Astrocyte (in vitro differentiated cells and primary cell): Measurements from ENCODE around the gene SEC31A.

Source experiments
- EZH2 ChIP-seq: IDR thresholded peaks from 2 replicates; pipeline ENCODE4 v1.6.1; 2012; ENCODE audit warnings: mild to moderate bottlenecking, low read length, inconsistent platforms; ENCODE audit not compliant: insufficient read depth
- TF ChIP-seq, protein P1 (sequence below): IDR thresholded peaks from 2 replicates; pipeline ENCODE4 v1.5.1; 2011; ENCODE audit warnings: low read depth, mild to moderate bottlenecking, inconsistent platforms, low read length, moderate library complexity; ENCODE audit not compliant: insufficient read depth

DNA sequence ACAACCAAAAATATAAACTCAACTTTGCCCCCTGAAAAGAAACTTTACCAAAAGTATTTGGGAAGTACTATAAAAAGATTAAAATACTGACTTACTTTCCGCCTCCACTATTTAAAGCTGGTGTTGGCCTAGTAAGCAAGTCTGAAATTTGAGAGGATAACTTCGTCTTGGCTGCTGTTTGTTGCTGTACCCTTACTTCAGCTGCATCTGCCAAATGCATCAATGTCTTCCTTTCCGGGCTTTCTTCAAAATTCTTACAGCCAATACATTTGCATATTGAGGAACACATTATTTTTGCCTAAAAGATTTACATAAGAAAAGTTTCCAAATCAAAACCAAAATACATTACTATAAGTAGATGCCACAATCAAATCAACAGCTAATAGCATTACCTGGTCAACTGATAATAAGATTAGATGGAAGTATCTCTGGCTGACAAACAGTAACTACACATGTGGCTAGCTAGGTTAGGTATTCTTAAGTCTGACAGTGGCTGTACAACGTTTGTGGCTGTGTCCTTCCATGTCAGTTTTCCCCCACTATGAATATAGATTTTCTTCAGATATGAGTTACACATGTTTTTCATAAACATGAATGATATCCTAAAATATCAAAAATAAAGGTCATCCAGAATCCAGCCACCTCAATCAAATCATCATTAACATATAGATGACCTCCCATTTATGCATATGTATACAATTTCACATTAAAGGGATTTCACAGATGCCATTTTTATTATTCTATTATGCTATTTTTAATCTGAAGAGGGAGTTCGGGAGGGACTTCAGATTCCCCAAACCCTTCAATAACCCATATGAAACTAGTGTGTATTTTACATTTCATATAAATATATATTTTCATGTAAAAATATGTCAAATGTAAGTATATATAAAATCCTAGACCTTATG, 40.1 kb upstream of the SEC31A start:
- TF ChIP-seq, protein P1, sequence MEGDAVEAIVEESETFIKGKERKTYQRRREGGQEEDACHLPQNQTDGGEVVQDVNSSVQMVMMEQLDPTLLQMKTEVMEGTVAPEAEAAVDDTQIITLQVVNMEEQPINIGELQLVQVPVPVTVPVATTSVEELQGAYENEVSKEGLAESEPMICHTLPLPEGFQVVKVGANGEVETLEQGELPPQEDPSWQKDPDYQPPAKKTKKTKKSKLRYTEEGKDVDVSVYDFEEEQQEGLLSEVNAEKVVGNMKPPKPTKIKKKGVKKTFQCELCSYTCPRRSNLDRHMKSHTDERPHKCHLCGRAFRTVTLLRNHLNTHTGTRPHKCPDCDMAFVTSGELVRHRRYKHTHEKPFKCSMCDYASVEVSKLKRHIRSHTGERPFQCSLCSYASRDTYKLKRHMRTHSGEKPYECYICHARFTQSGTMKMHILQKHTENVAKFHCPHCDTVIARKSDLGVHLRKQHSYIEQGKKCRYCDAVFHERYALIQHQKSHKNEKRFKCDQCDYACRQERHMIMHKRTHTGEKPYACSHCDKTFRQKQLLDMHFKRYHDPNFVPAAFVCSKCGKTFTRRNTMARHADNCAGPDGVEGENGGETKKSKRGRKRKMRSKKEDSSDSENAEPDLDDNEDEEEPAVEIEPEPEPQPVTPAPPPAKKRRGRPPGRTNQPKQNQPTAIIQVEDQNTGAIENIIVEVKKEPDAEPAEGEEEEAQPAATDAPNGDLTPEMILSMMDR, result no peak
- TF ChIP-seq EZH2, result no peak
